WI38 (cell line): Measurements from ENCODE around the gene AP1AR.

Source experiments
- H3K4me3 ChIP-seq: 2 replicates; pipeline ENCODE4 v1.5.1; 2011; ENCODE audit warnings: low read depth, mild to moderate bottlenecking, control low read depth, low read length
- CTCF ChIP-seq: IDR thresholded peaks from 2 replicates; pipeline ENCODE4 v1.5.1; 2012; ENCODE audit warnings: low read depth, mild to moderate bottlenecking, control low read depth, low read length

Gene AP1AR

GRCh38 chr4:112225157-112225556 is 6.4 kb upstream of the AP1AR start:
- no peak overlapping the region for H3K4me3 ChIP-seq
- TF ChIP-seq CTCF = no peak

- TF ChIP-seq CTCF = no peak
- peak overlapping the region; percentile 89 for H3K4me3 ChIP-seq
Measured at GRCh38 chr4:112230879-112231778, 458 bp upstream of the AP1AR start.

- no peak overlapping the region for H3K4me3 ChIP-seq
- TF ChIP-seq CTCF = peak; percentile 45
Measured at GRCh38 chr4:112234952-112235609, 3.5 kb downstream of the AP1AR start.

- TF ChIP-seq CTCF = no peak
Measured at GRCh38 chr4:112236040-112236439, 4.5 kb downstream of the AP1AR start.

GRCh38 chr4:112238833-112239232 is 7.2 kb downstream of the AP1AR start:
- H3K4me3 ChIP-seq = no peak overlapping the region
- no peak for TF ChIP-seq CTCF

More at GRCh38 chr4:112236040-112236439, 4.5 kb downstream of the AP1AR start:
- no peak overlapping the region for H3K4me3 ChIP-seq

GRCh38 chr4:112245383-112245782 is 13.8 kb downstream of the AP1AR start:
- 0 out of 2 replicates have a peak, but pooled peaks have one; percentile 1 for TF ChIP-seq CTCF
- no peak overlapping the region for H3K4me3 ChIP-seq

GRCh38 chr4:112247021-112247420 is 15.4 kb downstream of the AP1AR start:
- H3K4me3 ChIP-seq = no peak overlapping the region
- no peak for TF ChIP-seq CTCF
